ENCODE data around the gene ARL15. TPM values are rescaled to one million over a fixed set of nuclear protein-coding genes. Genes with fewer than 3 reads are reported as not detected.

Gene ARL15
- total and polyA plus RNA-seq, 9 donors, result 14.9 to 34.0 (median 19.2) TPM

DNA sequence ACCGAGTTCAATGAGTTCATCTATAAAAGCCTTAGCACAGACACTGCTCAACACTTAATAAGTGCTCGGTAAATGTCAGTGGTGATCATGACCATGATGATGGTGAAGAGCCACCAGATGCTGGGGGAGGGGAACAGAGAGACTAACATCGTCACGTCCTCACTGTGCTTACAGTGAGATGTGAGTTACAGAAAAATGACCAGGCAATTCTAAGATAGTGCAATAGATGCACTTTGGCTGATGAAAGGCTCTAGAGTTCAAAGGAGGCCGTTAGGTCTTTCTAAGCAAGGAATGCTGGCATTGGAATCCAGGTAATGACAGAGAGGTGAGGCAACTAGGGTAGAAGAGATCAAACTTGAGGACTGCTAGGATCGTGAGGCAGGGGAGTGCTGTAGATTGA, 36.7 kb downstream of the ARL15 start:
- Histone ChIP-seq H3K4me1 (ENCODE audit: insufficient read depth) (no peaks in the 10 kb centered on the region), H3K4me3 (no peak overlapping the region), H3K9me3 (no peaks in the 10 kb centered on the region), H3K27ac (no peak overlapping the region), H3K36me3 (no peaks in the 10 kb centered on the region), H3K27me3 (no peaks in the 10 kb centered on the region)
- intact Hi-C loops (cut with DNase I), result no loop called here
- no peak for TF ChIP-seq EP300 (IDR thresholded peaks at IDR 0.05)
- TF ChIP-seq POLR2A (IDR thresholded peaks at IDR 0.05), result no peak
- TF ChIP-seq, protein P1, sequence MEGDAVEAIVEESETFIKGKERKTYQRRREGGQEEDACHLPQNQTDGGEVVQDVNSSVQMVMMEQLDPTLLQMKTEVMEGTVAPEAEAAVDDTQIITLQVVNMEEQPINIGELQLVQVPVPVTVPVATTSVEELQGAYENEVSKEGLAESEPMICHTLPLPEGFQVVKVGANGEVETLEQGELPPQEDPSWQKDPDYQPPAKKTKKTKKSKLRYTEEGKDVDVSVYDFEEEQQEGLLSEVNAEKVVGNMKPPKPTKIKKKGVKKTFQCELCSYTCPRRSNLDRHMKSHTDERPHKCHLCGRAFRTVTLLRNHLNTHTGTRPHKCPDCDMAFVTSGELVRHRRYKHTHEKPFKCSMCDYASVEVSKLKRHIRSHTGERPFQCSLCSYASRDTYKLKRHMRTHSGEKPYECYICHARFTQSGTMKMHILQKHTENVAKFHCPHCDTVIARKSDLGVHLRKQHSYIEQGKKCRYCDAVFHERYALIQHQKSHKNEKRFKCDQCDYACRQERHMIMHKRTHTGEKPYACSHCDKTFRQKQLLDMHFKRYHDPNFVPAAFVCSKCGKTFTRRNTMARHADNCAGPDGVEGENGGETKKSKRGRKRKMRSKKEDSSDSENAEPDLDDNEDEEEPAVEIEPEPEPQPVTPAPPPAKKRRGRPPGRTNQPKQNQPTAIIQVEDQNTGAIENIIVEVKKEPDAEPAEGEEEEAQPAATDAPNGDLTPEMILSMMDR (IDR thresholded peaks at IDR 0.05), result no peak
- WGBS, 3 donors, result 95 to 96% (median 95%) methylated on average over 6 of the region's 6 CpGs
- DNase-seq, result no peak

DNA sequence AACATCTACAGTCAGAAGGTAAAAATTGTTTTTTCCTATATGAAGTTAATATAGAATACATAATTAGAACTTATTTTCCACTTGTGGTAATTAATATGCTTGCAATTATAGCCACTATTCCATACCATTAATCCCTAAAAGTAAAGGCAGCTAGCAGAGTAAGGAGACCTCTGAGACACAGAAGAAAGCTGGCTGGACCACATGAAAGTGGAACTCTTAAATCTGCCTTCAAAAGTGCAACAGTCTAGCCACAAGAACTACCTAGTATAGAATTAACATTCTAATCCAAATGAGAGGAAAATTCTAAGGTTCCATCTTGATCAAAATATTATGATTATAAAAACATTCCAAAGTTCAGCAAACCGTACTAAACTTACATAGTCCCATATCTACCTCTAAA, 37.6 kb downstream of the ARL15 start:
- no peaks in the 10 kb centered on the region for H3K36me3 ChIP-seq
- no peak overlapping the region for H3K4me3 ChIP-seq
- intact Hi-C loops (cut with DNase I), result no loop called here
- H3K27me3 ChIP-seq, result no peaks in the 10 kb centered on the region
- TF ChIP-seq EP300 (IDR thresholded peaks at IDR 0.05) (no peak), POLR2A (IDR thresholded peaks at IDR 0.05) (no peak)
- TF ChIP-seq, protein P1 (IDR thresholded peaks at IDR 0.05), result no peak
- H3K4me1 ChIP-seq (ENCODE audit: insufficient read depth), result no peaks in the 10 kb centered on the region
- DNase-seq, result no peak
- H3K9me3 ChIP-seq, result no peaks in the 10 kb centered on the region
- H3K27ac ChIP-seq, result no peak overlapping the region
- WGBS, 3 donors, result 65 to 78% (median 67%) methylated on average over 1 of the region's 1 CpG

DNA sequence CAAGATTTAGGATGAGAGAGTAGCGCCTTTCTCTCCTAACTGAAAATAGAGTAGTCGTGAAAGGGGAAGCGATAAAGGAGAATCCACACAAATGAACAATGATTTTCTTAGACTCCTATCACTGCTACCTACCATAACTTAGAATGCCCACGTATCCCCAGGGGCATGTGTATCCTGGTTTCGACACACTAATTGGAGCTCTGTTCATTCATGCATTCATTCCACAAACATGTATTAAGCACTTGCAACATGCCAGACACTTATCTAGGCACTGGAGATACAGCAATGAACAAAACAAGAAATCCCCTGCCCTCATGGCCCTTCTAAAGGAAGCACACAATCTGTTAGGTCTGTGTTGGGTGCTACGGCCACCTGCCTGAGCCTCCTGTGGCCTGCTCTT, 40.0 kb downstream of the ARL15 start:
- Histone ChIP-seq H3K27me3 (no peaks in the 10 kb centered on the region), H3K36me3 (no peaks in the 10 kb centered on the region), H3K9me3 (no peaks in the 10 kb centered on the region), H3K4me1 (ENCODE audit: insufficient read depth) (no peaks in the 10 kb centered on the region), H3K4me3 (no peak overlapping the region), H3K27ac (no peak overlapping the region)
- TF ChIP-seq, protein P1 (IDR thresholded peaks at IDR 0.05), result no peak
- TF ChIP-seq EP300 (IDR thresholded peaks at IDR 0.05) (no peak), POLR2A (IDR thresholded peaks at IDR 0.05) (no peak)
- intact Hi-C loops (cut with DNase I), result no loop called here
- WGBS, 3 donors, result 80 to 90% (median 81%) methylated on average over 6 of the region's 6 CpGs
- DNase-seq, result no peak

DNA sequence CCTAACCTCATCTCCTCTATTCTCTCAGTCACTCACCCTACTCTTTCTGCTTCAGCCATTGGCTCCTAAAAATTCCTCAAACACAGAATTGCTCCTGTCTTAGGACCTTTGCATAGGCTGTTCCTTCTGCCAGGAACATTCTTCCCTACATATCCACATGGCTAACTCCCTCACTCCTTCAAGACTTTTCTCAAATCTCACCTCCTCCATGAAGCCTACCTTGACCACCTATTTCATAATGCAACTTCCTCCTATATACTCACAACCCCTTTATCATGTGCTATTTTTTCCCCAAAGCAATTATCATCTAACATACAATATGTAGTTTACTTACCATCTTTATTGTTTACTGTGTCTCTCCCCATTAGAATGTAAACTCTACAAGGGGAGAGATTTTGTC, 45.8 kb downstream of the ARL15 start:
- no peak for TF ChIP-seq POLR2A (IDR thresholded peaks at IDR 0.05)
- no peak for TF ChIP-seq EP300 (IDR thresholded peaks at IDR 0.05)
- TF ChIP-seq, protein P1 (IDR thresholded peaks at IDR 0.05), result no peak
- intact Hi-C loops (cut with DNase I), result no loop called here
- no peak overlapping the region for H3K4me3 ChIP-seq

DNA sequence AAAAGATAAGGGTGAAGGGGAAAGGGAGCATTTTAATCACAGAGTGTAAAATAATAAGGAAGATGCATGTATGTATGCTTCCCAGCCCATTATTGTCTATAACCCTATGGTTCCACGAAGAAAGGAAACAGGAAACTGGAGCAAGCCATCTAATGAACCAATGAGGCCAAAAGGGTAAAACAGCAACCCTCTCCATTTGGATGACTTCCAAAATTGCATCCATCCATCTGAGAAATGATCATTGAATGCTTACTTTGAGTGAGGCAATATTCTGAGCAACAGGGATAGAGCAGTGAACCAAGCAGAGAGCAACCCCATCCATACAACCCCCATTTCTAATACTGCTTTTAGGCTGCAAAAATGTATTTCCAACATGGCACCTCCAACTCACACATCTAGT, 46.9 kb downstream of the ARL15 start:
- no peaks in the 10 kb centered on the region for H3K9me3 ChIP-seq
- H3K4me1 ChIP-seq (ENCODE audit: insufficient read depth), result peaks cover 2% of the 10 kb centered on the region
- TF ChIP-seq EP300 (IDR thresholded peaks at IDR 0.05) (no peak), POLR2A (IDR thresholded peaks at IDR 0.05) (no peak)
- TF ChIP-seq, protein P1 (IDR thresholded peaks at IDR 0.05), result no peak
- no peak for DNase-seq
- intact Hi-C loops (cut with DNase I), result no loop called here
- H3K4me3 ChIP-seq, result no peak overlapping the region
- WGBS, 3 donors, result 28 to 41% (median 33%) methylated on average over 1 of the region's 1 CpG
- H3K36me3 ChIP-seq, result no peaks in the 10 kb centered on the region
- H3K27ac ChIP-seq, result no peak overlapping the region
- no peaks in the 10 kb centered on the region for H3K27me3 ChIP-seq

More for the DNA sequence above, 45.8 kb downstream of the ARL15 start:
- Histone ChIP-seq H3K36me3 (no peaks in the 10 kb centered on the region), H3K4me1 (ENCODE audit: insufficient read depth) (peaks cover 2% of the 10 kb centered on the region), H3K27ac (no peak overlapping the region), H3K27me3 (no peaks in the 10 kb centered on the region), H3K9me3 (no peaks in the 10 kb centered on the region)
- DNase-seq, result no peak
